Colonic mucosa (tissue), 4 donors: ENCODE measurements around the gene TMEM88. TPM values are rescaled to one million over a fixed set of nuclear protein-coding genes. Genes with fewer than 3 reads are reported as not detected.

Source experiments
- DNase-seq: peaks from one replicate; pipeline ENCODE4 v3.0.0-alpha.2; 2020
- H3K27ac ChIP-seq: fragments of 200-600 bp; one replicate; pipeline ENCODE4 v1.8.0; 2021
- H3K27me3 ChIP-seq: fragments of 200-600 bp; one replicate; pipeline ENCODE4 v1.8.0; 2021
- H3K36me3 ChIP-seq: fragments of 200-600 bp; one replicate; pipeline ENCODE4 v1.8.0; 2021
- H3K4me1 ChIP-seq: fragments of 200-600 bp; one replicate; pipeline ENCODE4 v1.8.0; 2021; ENCODE audit warnings: mild to moderate bottlenecking
- H3K4me3 ChIP-seq: fragments of 200-600 bp; one replicate; pipeline ENCODE4 v1.8.0; 2021
- H3K9ac ChIP-seq, 2 donors: one replicate each; pipeline ENCODE4 v1.7.0; 2013; ENCODE audit warnings: control low read depth in 2 of 2, low read depth in 2 of 2, low read length in 2 of 2
- H3K9me3 ChIP-seq: fragments of 200-600 bp; one replicate; pipeline ENCODE4 v1.8.0; 2021
- CTCF ChIP-seq: fragments of 200-600 bp; IDR thresholded peaks from one replicate; pipeline ENCODE4 v1.8.0; 2022; ENCODE audit warnings: antibody characterized with exemption, mild to moderate bottlenecking
- intact Hi-C: fragments of 100-400 bp; cut with DNase I; formaldehyde crosslinking; loops from one replicate; pipeline ENCODE4 v1.14.1; 2022
- total RNA-seq, 2 donors: library from RNA; stranded (reverse); fragmentation: NEBNext Ultra II Directional in 1 of 2; extraction: Animal tissue kit (Norgen Biotek cat#: 25700) in 1 of 2; gene quantifications; one replicate each; pipeline ENCODE4 v1.2.1, GENCODE V29; 2021
- donor health status: healthy.
- donor health status: DM: no; HTN: no; CAD: no.
- donor health status: DM: no; HTN: no; CAD: no.

TMEM88 gene
- total RNA-seq, 2 donors from 2014 or later: 2.5 to 2.7 TPM

GRCh38 chr17:7894866-7895265, 40.0 kb downstream of the TMEM88 start:
- no peak for TF ChIP-seq CTCF
- Histone ChIP-seq H3K9me3 (no peaks in the 10 kb centered on the region), H3K27ac (no peak overlapping the region), H3K9ac (no peak overlapping the region), H3K27me3 (no peaks in the 10 kb centered on the region), H3K4me1 (peaks cover under 1% of the 10 kb centered on the region), H3K4me3 (no peak overlapping the region), H3K36me3 (peaks cover 20% of the 10 kb centered on the region)
- intact Hi-C loops: loop anchor here (2.0 kb wide), 1 partner anchor 64 kb away; no protein-coding TSS in a partner anchor
- no peak for DNase-seq

- TF ChIP-seq CTCF: no peak
- intact Hi-C loops: no loop called here
- H3K4me3 ChIP-seq: no peak overlapping the region
- H3K27me3 ChIP-seq: no peaks in the 10 kb centered on the region
- no peak for DNase-seq
- no peak overlapping the region for H3K9ac ChIP-seq
- no peaks in the 10 kb centered on the region for H3K4me1 ChIP-seq
- no peak overlapping the region for H3K27ac ChIP-seq
- no peaks in the 10 kb centered on the region for H3K9me3 ChIP-seq
- peaks cover 20% of the 10 kb centered on the region for H3K36me3 ChIP-seq
Measured at GRCh38 chr17:7897090-7897489, 42.2 kb downstream of the TMEM88 start.

- intact Hi-C loops: no loop called here
- Histone ChIP-seq H3K36me3 (peaks cover 20% of the 10 kb centered on the region), H3K27me3 (no peaks in the 10 kb centered on the region), H3K9me3 (no peaks in the 10 kb centered on the region), H3K9ac (no peak overlapping the region), H3K27ac (no peak overlapping the region), H3K4me1 (no peaks in the 10 kb centered on the region), H3K4me3 (no peak overlapping the region)
- no peak for DNase-seq
- peak; percentile 42 for TF ChIP-seq CTCF
Measured at GRCh38 chr17:7897773-7898172, 42.9 kb downstream of the TMEM88 start.

GRCh38 chr17:7903154-7904103, 48.6 kb downstream of the TMEM88 start:
- Histone ChIP-seq H3K27ac (no peak overlapping the region), H3K9me3 (no peaks in the 10 kb centered on the region), H3K4me1 (no peaks in the 10 kb centered on the region), H3K9ac (no peak overlapping the region), H3K27me3 (no peaks in the 10 kb centered on the region), H3K36me3 (peaks cover 34% of the 10 kb centered on the region), H3K4me3 (no peak overlapping the region)
- DNase-seq: no peak
- TF ChIP-seq CTCF: no peak
- intact Hi-C loops: loop anchor here (10.0 kb wide), 1 partner anchor 159 kb away; no protein-coding TSS in a partner anchor

Other genes with a start within 250 kb of the TMEM88 start
- gene FXR2, start 240.2 kb upstream of the TMEM88 start, total RNA-seq: 10 to 100 TPM; 24.9 to 27.4 TPM
- gene SAT2, start 227.2 kb upstream of the TMEM88 start, total RNA-seq: 10 to 100 TPM; 55.3 to 77.3 TPM
- under 1 TPM; 0.42 to 0.64 TPM for gene SHBG, start 224.9 kb upstream of the TMEM88 start, total RNA-seq
- 1 to 10 TPM in 1 of 2 donors, under 1 TPM in 1; 0.54 to 1.4 TPM for gene ATP1B2, start 204.1 kb upstream of the TMEM88 start, total RNA-seq
- 10 to 100 TPM; 64.3 to 90.0 TPM for gene TP53, start 167.6 kb upstream of the TMEM88 start, total RNA-seq
- 10 to 100 TPM in 1 of 2 donors, 1 to 10 TPM in 1; 6.0 to 22.6 TPM for gene WRAP53, start 166.6 kb upstream of the TMEM88 start, total RNA-seq
- gene EFNB3, start 149.9 kb upstream of the TMEM88 start, total RNA-seq: under 1 TPM; 0.42 to 0.82 TPM
- gene DNAH2, start 137.3 kb upstream of the TMEM88 start, total RNA-seq: under 1 TPM; 0.32 to 0.62 TPM
- gene KDM6B, start 20.8 kb upstream of the TMEM88 start, total RNA-seq: 10 to 100 TPM; 32.7 to 42.6 TPM
- gene NAA38, start 2.5 kb downstream of the TMEM88 start, total RNA-seq: 100 to 1,000 TPM in 1 of 2 donors, 10 to 100 TPM in 1; 59.5 to 133 TPM
- 10 to 100 TPM in 1 of 2 donors, 1 to 10 TPM in 1; 9.4 to 18.2 TPM for gene CYB5D1, start 2.9 kb downstream of the TMEM88 start, total RNA-seq
- 100 to 1,000 TPM in 1 of 2 donors, 10 to 100 TPM in 1; 56.3 to 108 TPM for gene CHD3, start 33.7 kb downstream of the TMEM88 start, total RNA-seq
- gene RNF227, start 61.2 kb downstream of the TMEM88 start, total RNA-seq: 1 to 10 TPM; 2.8 to 3.0 TPM
- 1 to 10 TPM; 1.1 to 2.6 TPM for gene KCNAB3, start 74.8 kb downstream of the TMEM88 start, total RNA-seq
- gene TRAPPC1, start 76.9 kb downstream of the TMEM88 start, total RNA-seq: 100 to 1,000 TPM; 116 to 129 TPM
- 10 to 100 TPM; 23.9 to 40.6 TPM for gene CNTROB, start 77.1 kb downstream of the TMEM88 start, total RNA-seq
- under 1 TPM; 0.21 to 0.37 TPM for gene GUCY2D, start 147.5 kb downstream of the TMEM88 start, total RNA-seq
- gene ALOX15B, start 184.0 kb downstream of the TMEM88 start, total RNA-seq: under 1 TPM; 0.52 to 0.56 TPM
- gene ALOX12B, start 232.7 kb downstream of the TMEM88 start, total RNA-seq: under 1 TPM; 0.48 to 0.69 TPM